Fibroblast of gingiva (primary cell): ENCODE measurements around the gene TXNRD2.

ENCODE experiments used
- DNase-seq: peaks from one replicate; pipeline ENCODE4 v3.0.0-alpha.2; 2011; ENCODE audit warnings: low read depth

TXNRD2 gene

DNA sequence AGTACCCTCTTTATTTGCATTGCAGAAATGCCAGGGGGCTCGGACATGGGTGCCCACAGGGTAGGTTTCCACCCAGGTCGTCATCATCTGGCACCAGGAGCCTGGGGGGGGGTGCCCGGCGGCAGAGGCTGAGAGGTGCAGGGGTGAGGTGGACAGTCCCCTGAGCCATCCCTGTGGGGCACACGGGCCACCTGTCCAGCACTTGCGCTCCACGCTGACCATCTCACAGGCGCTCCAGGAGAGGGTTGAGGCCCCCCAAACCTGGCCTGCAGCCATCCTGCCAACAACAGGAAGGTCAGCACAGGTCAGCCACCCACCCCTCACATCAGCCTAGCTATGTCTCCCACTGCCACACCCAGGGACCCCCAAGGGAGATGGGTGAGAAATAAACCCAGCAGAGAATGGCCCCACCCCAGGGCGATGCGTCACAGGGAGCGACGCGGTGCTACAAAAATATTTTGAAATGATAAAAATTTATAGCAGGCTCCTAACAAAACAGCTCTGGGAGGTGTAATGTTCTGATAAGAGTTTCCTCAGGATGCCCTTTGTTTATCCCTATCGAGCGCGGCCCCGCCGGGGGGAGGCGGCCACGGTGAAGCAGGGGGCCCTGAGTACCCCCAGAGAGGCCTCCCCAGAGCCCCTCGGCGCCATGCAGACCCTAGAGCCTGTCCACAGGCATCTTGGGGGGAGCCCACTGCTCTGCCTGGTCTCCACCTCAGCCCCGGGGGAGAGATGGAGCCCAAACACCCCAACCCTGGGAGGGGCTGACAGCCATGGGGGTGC, 65.9 kb downstream of the TXNRD2 start:
- DNase-seq = no peak

DNA sequence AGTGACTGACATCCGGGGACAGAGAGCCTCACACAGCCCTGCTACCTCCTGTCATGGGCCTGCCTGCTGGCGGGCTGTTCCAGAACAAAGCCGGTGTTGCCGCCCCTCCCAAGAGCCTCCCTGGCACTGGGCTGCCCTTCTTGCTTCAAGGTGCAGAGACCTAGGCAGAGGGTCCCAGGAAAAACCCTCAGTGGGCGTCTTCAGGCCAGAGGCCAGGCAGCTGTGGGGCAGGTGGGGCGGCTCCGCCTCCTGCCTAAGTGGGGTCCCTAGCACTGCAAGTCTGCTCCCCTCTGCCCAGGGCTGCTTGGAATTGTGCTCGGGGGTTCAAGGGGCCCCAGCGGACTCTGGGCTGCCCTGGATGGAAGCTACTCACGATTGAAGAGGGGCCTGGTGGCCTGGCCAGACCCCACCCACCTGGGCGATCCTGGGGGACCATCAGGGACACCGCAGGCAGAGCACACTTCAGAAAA, 66.5 kb downstream of the TXNRD2 start:
- DNase-seq = no peak

DNA sequence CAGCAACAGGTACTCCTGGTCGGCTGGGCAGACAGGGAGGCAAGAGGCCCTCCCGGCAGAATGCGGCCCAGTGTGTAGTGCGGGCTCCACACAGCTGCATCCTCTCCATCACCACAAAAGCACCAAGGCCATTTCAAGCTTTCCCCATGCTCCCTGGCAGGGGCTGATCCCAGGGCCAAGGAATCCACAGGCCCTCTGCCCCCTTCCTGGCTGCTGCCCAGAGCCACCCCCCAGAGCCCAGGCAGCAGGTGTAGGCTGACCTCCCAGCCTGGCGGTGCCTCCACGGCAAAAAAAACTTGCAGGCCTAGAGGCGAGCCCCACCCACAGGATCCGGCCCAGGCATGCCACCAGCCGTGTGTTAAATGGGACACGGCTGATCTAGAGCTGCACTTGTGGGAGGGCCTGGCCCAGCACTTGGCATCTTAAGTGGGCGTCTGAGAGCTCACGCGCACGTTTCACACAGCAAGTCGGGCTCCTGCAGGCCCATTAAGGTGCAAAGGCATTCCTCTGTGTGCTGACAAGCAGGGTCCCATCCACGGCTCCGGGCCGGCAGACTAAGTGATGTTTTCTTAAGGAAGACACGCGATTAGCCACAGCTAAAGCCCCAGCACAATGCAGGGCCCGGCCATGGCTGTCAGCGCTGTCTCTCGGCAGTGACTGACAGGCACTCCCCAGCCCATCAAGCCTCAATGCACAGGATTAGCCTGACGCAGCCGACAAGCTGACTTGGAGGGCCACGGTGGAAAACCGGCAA, 67.1 kb downstream of the TXNRD2 start:
- no peak for DNase-seq

DNA sequence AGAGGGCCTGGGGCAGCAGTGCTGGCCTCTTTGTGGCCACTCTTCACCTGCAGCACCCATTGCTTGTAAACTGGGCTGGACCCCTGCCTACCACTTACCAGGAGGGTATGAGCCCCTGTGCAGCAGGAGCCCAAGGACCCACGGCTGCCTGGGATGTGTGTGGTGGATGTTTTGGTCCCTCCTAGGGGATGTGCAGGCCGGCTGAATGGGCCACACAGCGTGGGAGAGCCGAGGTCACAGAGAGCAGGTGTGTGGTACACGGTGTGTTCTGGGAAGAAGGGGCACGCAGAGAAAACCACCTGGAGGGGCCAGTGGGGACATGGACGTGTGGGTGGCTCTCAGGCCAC, 67.7 kb downstream of the TXNRD2 start:
- no peak for DNase-seq

DNA sequence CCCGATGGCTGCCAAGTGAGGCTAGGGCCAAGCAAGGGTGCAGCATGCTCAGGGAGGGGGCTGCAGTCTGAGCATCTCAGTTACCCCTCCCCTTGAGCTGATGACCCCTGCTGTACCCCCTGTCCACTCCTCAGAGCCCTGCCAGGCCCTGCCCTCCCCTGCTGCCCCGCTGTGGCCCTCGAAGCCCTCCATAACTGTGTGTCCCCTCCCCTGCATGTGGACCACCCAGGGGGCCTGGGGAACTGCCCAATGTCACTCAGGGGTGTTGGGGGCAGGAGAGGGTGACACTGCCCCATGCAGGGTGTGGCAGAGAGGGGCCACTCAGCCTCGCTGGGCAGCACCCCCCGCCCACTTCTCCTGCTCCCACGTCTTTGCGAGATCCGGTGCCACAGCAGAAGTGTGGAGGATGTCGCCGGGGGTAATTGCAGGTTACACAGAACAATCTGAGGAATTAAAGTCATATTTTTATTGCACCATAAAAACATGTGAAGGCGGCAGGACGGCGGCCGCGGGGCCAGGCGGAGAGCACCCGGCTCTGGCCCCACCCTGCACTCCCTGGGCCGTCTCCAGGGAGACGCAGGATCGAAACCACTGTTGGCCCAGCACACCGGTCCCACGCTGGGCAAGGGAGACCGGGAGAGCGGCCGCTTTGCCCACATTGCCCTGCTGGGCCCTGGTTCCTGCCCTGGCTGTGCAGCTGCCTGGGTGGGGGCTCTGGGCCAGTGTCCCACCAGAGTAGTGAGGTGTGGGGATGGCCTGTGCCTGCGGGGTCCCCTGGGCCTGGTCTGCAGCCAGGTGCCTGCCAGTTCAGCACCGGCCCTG, 68.3 kb downstream of the TXNRD2 start:
- no peak for DNase-seq

DNA sequence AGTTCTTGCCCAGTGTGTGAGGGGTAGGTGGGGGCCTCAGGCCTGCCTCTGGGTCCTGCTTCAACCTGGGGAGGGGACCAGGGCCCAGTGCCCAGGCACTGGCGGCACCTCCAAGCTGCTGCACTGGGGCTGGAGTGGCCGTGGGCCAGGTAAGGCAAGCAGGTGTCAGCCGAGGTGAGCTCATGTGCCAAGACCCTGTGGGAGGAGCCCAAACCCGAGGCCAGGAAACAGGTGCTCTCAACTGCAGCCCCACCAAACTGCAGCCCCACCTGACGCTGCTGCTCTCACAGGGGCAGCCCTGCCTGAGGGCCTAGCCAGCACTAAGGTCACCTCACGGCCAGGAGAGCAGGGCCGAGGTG, 68.9 kb downstream of the TXNRD2 start:
- DNase-seq = no peak

DNA sequence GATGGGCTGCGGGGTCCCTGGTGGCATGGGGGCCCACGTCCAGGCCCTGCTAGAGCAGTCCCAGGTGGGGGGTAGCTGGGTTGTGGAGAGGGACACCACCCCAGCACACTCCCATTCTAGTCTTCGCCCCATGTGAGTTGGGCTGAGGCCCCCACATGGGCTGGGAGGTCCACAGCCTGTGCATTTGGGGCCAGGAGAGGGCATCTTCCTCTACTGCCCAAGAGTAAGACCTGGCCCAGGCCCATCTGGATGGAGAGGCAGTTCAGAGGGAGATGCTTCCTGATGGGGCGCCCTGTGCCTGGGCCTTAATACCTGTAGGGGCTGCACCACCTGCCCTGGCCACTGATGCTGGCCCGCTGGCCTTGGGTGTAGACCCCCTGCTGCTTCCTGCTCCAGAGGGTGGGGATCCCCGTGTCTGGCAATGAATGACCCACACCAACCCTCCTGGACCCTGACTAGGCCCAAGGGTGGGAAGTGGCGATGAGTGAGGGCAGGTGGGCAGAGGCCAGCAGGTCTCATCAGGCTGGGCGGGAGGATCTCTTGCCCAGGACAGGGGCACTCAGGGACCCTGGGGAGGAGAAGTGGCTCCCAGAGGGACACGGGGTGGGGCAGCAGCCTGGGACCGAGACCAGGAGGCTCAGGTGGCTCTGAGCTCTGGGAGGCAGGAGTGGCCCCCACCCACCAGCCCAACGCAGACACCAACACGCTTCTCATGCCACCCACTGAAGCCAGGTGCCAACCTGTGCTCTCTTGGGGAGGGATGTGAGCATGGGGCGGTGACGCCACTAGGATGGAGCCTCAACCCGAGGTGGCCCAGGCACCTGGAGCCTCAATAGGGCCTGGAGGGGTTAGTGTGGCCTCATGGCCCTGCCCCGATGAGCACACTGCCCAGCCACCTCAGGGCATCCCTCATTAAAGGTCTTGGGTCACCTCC, 69.5 kb downstream of the TXNRD2 start:
- DNase-seq = no peak

DNA sequence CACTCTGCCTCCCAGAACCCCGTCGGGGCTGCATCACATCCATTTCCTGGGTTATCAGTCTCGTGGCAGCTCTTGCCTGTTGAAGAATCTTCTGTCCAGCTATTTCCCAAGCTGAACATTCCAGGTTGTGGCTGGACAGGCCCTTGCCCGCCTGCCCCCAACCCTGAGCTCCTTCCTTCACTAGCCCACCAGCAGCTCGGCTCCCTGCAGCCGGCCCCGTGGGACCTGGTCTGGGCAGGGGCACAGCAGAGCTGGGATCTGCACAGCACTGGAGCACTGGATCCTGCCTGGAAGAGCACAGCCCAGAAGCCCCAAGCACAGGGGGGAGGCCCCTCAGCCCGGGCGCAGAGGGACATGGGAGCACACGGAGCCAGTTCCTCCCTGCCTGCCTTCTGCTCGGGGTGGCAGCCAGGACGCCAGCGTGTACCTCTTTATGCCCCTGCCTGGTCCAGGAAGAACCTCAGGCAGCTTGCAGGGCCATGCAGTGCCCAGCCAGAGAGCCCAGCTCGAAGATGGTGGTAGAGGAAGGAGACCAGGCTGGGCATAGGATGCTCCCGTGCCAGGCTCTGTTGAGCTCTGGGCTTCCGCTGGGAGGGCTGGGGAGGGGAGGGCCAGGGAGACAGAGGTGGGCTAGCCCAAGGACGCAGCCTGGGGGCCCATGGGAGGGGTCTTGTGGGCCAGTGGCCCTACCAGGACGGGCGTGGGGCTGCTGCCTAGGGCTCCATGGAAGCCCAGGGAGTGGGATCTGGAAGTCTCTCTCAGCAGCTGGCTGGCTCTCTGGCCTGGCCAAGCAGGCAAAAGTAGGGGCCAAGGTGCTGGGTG, 70.4 kb downstream of the TXNRD2 start:
- no peak for DNase-seq

DNA sequence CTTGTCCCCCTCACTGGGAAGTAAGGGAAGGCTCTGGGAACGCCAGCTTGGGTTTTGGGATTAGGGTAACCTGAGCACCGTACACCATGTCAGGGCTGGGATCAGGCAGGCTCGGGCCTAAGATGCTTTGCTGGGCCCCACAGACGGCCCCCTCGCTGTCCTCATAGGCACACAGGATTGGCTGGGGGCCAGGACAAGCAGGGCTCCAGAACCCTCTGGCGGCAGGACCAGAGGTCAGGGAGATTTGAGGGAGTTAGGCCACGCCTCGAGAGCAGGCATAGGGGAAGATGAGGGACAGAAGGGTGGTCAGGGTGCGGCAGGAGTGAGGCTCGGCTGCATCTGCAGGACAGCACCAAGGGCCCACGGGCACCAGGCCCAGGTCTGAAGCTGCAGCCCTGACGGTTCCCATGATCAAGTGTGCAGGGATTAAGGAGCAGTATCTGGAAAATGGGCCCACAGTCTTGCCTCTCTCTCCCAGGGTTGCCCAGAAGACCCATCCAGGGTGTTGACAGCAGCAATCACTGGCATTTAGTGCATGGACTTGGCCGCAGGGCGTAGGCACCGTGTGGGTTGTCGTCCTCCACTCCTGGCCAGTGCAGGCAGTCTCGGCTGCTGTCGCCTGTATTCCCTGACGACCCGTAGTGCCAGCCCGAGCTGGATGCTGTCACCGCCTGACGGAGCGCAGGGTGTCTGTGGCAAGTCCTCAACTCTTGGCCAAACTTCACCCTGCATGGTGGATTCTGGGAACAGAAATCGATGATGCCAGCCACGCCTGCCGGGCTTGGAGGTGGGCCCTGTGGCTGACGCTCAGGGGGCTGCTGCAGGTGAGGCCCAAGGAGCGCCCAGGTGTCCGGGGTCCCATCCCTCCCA, 71.2 kb downstream of the TXNRD2 start:
- DNase-seq = no peak

DNA sequence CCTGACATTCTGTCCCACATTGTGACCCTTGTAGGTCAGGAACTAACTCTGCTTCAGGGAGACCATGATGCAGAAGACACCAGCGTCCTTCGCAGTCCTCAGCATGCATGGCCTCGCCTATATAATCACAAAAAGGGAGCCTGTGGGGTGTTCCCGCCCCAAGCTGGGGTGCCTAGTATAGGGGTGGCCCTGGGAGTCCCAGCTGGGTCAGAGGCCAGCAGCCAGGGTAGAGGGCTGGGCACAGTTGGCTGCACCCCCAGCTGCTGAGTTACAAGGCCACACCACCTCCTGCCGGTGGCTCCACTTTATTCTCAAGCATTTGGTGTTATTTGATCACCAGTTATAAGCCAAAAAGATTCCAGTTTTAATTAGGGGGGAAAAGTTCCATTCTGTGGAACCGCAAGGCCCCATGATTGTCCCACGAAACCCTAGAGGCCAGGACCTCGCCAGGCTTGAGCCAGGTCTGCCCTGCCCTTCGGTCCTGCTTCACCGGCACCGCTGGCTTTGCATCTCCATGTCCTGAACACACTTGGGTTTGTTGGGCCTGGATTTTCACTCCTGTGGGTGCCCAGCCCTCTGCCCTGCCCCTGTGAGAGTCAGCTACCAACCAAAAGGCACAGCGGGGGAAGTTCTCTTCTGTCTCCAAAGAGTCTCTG, 72.0 kb downstream of the TXNRD2 start:
- DNase-seq = no peak

DNA sequence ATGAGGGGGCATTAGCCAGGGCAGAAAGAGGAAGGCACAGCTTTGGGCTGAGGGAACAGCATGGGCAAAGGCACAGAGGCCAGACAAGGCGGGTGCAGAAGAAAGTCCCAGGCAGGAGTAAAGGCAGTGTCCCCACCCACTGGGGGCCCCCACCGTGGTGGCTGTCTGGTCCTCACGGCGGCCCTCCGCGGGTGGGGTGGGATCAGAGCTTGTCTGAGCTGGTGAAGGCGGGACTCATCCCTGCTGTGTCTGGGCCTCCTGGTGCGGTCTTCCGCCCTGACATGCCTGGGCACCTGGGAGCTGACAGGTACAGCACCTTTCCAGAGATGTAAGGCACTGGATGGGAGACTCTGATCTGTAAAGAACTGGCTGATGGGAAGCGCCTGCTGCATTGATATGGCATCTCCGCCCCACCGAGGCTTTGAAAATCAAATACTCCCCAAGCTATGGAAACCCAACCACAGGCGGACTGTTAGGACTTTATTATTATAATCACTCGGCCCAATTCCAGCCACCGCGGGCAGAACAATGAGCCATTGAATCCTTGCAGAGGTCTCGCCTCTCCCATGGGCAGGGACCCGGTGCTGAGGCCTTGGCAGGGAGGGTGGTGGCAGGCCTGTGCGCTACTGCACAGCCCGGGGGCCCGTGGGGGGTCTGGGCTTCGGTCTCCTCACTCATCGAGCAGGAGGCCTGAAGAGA, 72.7 kb downstream of the TXNRD2 start:
- no peak for DNase-seq

DNA sequence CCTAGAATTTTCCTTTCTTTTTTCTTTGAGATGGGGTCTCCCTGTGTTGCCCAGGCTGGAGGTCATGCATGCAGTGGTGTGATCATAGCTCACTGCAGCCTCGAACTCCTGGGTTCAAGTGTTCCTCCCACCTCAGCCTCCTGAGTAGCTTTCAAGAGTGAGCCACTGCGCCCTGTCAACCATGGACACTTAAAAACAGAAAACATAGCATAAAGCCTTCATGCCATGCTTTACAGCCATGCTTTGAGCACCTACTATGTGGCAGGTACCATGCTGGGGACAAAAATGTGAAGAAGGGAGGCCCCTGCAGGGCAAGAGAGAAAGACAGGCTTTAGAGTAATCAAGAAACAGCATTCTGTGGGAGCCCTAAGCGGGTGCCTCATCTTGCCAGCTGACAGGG, 73.3 kb downstream of the TXNRD2 start:
- DNase-seq = no peak

DNA sequence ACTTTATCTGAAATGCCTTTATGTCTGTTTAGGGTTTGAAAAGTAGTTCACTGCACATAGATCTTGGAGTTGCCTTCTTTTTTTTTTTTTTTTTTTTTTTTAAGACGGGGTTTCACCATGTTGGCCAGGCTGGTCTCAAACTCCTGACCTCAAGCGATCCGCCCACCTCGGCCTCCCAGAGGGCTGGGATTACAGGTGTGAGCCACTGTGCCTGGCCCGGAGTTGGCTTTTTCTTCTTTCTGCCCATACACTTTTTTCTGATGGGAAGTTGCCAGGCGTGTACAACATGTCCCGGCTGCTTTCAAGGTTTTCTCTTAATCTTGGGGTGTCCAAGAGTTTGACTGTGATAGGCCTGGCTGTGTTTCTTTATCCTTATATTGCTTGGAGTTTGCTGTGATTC, 74.0 kb downstream of the TXNRD2 start:
- DNase-seq = no peak

DNA sequence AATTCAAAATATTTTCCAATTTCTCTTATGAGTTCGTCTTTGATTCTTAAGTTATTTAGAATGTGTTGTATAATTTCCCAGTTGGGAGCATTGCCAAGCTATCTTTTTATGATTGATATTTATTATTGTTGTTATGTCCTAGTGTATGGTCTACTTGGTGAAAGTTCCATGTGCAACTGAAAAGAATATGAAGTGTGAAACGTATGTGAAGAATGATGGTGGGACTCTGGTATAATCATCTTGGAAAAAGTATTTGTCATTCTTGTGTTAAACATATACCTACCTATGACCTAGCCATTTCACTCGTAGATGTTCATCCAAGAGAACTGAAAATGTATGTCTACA, 75.0 kb downstream of the TXNRD2 start:
- DNase-seq = no peak

DNA sequence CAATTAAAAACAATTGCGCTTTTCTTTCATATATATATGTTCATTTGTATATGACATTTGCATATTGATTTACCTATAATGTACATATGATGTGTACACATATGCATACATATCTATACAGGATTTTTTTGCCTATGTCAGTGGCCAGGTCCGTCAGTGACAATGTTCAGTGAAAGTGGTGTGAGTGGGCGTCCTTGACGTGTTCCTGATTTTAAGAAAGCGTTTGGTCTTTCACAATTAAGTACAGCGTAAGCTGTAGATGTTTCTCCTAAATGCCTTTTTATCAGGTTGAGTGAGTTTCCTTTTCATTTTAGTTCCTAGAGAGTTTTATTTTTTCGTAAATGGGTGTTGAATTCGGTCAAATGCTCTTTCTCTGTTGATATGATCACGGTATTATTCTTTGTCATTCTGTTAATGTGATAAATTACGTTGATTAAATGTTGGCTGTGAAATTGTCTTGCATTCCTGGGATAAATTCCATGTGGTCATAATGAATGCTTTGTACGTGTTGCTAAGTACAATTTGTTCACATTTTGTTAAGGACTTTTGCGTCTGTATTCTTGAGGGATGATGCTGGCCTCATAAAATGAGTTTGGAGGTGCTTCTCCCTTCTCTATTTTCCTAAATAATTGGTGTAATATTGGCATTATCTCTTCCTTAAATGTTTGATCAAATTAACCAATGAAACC, 76.3 kb downstream of the TXNRD2 start:
- no peak for DNase-seq

DNA sequence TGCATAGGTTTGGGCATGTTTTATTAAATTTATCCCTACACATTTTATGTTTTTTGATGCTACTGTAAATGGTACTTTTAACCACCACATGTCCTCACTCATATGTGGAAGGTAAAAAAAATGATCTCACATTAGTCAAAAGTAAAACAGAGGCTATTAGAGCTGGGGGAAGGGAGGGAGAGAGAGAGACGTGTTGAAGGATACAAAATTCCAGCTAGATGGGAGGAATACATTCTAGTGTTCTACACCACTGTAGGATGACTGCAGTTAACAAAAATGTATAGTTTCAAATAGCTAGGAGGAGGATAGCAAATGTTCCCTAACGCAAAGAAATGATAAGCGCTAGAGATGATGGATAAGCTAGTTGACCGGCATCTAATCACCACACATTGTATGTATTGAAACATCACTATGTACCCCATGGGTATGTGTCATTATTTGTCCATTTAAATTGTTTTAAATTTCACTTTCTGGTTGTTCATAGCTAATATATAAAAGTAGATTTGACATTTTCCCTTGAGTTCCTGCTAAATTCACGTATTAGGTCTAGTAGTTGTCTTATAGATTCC, 77.0 kb downstream of the TXNRD2 start:
- no peak for DNase-seq

DNA sequence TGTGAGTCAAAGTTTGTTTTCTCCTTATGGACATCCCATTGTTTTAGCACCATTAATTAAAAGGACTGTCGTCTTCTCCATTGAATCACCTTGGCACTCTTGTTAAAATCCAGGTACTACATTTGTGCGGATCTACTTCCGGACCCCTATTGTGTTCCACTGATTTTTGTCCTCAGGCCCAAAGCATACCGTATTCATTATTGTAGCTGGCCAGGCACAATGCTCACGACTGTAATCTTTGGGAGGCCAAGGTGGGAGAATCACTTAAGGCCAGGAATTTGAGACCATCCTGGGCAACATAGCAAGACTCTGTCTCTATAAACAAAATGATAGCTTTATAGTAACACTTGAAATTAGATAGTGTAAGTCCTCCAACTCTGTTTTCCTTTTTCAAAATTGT, 78.0 kb downstream of the TXNRD2 start:
- no peak for DNase-seq
